ENCODE data around the gene ADARB2. TPM values are rescaled to one million over a fixed set of nuclear protein-coding genes. Genes with fewer than 3 reads are reported as not detected.
"Not testable (repeated sequence)": the region's sequence is repeated elsewhere in the genome, so short reads cannot be mapped to it uniquely, and the experiment has no call there.

The ADARB2 gene
- total RNA-seq, 2 experiments from 2014 or later, result not detected

DNA sequence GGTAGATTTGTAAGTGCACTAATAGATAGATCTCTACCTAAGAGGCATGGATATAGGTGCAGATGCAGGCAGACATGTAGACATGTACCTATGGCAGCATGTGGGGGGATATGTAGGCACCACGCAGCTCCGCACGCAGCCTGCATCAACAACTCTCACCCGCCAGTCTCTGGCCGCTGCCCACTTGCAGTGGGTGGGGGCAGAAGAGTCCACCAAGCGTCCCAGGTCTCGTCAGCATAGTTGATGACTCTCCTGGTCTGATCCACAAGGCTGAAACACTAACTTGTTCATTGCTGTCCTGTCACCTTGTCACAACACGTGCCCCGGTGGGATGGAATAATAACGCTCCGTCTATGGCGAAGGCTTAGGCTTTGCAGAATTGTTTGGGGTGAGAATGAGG lies 252.0 kb downstream of the ADARB2 start:
- ChIA-PET POLR2A (no interaction called here), CTCF (no interaction called here)

DNA sequence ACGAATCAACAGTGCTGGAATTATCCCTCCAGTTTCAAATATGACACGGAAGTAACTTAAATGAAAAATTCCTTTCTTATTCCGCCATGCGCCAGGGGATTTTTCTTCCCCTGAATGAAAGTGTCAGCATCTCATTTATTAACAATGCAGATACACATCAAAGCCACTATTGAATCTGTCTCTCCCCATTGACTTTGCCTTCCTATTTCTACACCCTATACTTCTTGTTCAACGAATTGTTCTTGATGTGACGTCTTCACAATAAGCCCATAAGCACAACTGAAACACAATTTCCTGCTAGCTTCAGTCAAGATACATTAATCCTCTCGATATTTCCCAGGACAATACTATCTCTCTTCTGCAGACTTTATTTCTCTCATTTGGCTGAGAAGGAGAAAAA lies 253.5 kb downstream of the ADARB2 start:
- CTCF ChIA-PET, result no interaction called here
- POLR2A ChIA-PET, result no interaction called here

DNA sequence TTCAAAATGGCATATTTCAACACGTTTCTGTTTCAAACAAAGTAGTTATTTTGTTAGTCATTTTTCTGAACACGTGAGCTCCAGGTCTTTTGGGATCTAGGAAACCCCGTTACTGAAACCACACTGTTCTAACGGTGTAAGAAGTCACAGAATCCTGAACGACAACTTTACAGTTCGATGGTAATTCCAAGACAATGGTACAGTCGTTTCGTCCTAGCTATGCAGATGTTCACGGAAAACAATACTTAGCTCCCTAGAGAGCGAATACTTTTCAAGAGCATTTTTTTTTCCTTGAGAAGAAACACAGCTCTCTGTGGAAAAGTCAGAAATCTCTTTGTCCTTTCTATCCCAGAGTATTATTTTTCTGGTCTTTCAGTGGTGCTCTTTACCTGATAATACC lies 254.1 kb downstream of the ADARB2 start:
- POLR2A ChIA-PET, result no interaction called here
- CTCF ChIA-PET, result no interaction called here

DNA sequence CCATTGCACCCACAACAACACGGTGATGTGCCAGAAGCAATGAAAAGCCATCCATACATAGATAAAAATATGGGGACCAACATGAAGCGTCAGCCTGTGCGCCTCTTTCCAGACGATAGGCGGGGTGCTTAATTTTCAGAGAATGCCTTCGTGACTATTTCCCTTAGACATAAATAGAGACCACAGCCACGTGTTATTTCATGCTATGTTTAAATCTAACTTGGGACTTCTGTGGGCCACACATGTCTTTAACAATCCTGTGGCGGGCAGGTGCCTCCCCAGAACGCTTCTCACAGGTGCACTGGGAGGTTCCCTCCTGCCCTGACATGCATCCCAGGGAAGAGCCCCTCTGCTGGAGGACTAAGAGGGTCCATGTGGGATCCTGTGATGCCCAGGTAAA lies 259.7 kb downstream of the ADARB2 start:
- CTCF ChIA-PET, result no interaction called here
- POLR2A ChIA-PET, result no interaction called here

DNA sequence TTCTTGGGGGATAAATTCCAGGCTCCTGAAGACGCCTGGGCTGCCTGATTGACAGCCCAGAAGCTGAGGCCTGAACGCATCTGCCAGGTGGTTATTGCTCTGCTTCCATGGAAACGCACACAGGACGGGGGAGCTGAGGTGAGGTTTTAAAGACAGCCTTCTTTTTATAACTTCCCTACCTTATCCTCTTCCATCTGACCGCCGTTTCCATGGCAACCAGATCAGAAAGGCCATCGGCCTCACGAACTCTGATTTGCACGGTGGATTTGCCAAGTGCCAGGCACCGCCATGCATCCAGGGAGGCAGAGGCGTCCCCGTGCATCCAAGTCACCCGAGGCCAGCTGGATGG lies 260.9 kb downstream of the ADARB2 start:
- ChIA-PET POLR2A (no interaction called here), CTCF (no interaction called here)

DNA sequence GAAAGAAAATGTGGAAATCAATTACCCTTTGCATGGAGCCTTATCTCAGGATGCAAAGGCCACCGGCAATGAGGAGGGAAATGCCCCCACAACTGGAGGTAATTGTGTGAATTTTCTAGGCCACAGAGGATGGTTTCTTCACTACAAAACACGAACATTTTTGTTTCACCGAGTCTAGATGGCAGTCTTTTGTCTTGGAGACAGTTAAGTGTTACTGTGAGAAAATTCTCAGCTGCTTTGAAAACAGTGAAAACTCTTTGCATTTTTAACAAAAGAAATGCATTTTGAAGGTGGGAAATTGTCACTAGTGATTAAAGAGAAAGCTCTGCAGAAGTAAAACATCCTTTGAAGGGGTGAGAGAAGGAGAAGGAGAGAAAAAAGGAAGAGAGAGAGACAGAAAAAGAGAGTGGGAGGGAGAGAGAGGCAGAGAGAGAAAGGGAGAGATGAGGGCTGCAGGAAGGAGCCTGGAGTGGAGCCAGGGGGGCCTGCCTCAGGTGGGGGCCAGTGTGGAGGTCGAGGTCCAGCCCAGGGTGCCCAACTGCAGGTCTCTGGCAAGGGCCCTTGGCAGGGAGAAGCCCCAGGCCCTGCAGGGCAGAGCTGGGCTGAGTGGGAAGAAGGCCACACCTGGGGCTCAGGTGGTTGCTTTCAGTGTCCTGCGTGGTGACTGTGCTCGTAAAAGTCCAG lies 261.4 kb downstream of the ADARB2 start:
- ChIA-PET CTCF (no interaction called here), POLR2A (no interaction called here)

DNA sequence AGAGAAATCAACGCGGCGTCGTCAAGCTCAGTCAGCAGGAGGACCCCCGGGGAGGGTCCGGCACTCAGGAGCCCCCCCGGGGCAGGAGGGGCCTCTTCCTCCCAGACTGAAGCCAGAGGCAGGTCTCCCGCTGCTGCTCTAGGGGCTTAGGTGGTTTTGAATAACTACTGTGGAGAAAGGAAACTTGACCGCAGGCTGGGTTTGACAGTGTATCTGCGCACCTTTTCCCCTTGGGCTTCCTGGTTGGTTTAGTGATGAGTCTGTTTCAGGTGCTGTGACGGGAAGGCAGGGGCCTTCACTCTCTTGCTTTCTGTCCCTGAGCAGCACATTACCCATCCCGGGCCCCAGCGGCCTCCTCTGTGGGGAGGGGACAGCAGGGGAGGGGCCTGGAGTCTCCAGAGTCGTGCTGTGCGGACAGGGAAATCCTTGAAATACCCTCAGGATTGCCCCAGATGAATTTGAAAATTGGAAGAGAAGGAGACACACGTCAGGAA lies 262.2 kb downstream of the ADARB2 start:
- POLR2A ChIA-PET, result no interaction called here
- CTCF ChIA-PET, result no interaction called here

DNA sequence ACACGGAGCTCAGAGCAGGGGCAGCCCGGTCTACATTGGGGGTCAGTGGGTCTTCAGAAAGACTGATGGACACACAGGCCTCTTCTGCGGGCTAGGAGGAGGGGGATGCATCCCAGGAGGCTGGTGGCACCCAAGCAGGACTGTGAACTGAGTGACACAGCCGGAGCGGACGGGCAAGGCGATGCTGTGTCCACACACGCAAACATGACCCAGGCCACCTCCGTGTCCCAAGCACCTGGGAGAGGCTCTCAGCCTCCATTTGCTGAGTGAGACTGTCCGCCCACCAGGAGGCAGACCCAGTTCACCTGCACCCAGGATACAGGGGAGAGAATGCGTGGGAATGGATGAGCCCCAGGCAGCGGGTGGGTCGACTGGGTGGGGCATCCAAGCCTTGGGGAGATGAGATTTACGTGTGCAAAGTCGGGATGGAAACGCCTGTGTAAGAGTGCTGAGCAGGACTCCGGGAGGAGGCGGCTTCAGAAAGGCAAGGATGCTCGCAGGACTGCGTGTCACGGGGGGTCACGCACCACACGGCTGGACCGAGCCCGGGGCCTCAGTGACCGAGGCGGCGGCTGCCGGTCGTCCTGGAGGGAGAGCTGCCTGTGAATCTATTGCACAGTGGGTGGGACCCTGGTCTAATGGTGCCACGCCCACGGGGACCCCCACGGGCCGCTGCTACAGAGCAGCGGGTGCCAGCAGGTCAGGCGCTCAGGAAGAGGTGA lies 262.8 kb downstream of the ADARB2 start:
- POLR2A ChIA-PET, result no interaction called here
- CTCF ChIA-PET, result no interaction called here

DNA sequence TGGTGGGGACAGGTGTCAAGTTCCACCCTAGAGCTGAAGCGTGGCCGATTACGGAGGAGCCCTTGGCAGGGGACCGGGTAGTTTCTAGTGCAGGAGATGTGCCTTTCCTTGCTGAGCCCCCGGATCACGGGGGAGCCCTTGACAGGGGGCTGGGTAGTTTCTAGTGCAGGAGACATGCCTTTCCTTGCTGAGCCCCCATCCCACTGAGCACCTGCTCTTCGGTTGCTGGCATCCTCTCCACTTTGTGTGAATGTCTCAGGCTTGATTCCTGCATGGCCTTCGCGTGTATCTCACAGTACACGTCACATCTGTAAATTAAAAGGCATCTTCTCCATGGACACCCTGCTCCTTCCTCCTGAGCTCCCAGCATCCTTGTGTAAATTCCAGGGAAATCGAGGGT lies 263.5 kb downstream of the ADARB2 start:
- ChIA-PET POLR2A (no interaction called here), CTCF (no interaction called here)

DNA sequence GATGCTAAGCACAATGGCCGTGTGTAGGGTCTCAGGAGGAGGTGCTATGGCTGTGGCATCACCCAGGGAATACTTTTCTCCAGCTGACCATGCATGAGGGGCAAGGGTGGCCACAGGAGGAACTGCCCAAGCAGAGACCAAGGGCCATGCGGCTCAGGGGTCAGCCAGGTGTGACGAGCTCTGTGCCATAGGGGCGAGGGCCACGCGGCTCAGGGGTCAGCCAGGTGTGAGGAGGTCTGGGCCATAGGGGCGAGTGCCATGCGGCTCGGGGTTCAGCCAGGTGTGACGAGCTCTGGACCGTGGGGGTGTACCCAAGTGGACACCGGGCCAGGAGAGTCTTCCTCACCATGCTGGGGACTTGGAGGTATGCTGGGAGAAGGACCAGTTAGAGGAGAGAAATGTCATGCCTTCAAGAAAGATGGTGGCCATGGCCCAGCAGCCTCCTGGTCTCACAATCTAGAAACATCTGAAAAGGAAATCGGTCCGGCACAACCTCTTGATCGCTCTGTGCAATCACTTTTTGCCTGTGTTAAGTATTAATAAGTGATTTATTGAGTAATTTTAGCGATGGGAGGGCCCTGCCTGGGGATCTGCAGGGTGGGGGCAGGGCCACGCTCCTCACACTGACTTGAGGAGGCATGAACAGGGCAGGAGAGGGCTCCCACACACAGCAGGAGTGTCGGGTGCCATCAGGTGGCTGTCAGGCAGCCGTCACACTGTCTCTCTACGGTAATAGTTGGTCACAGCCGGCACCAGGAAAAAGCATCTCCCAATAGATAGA lies 265.0 kb downstream of the ADARB2 start:
- CTCF ChIA-PET, result no interaction called here
- POLR2A ChIA-PET, result no interaction called here

DNA sequence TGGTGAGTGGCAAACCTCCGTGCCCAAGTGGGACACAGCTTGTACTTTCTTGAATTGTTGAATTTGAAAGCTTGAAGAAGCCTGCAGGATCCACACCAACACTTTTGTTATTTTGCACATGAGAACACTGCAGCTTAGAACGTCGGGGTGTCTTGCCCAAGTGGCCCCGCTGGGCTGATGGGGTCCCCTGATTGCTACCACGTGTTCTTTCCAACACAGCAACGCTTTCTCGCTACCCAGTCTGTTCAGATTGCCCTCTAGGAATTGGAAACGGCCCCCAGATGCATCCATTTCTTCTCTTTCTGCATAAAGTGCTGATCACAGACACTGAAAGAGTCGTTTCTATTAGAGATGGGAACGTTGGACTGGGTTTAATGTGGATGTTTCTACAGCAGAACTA lies 268.5 kb downstream of the ADARB2 start:
- CTCF ChIA-PET, result no interaction called here
- POLR2A ChIA-PET, result no interaction called here

DNA sequence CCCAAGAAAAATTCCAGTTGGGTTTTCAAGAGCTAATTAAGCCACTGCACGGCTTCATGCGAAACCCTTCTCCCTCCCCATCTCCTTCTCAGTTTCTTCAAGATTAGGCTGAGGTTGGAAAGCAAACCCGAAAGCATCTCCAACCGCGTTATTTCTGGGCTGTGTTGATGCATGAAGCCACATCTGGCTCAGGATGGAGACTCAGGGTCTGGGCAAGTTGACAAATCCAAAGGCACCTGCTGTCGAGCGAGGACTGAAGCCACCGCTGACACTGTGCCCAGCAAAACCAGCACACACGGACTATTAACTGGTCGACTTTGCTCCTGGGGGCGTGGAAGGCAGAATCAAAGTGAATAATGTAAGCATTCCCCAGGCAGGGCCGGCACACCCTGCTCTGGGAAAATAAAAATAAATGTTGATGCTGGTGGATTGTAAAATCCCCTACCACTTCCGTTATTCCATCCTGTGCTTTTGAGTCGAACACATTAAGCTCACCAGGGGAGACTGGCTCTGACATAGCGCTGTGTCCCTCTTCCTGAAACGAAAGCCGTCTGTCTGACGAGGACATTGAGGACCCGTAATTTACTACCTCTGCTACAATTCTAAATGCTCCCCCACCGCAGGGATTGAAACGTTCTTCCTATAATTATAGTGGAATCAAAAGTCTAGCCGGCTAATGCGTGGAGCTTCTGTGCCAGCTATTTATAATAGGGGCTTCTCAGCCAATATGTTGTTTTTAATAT lies 269.8 kb downstream of the ADARB2 start:
- ChIA-PET CTCF (no interaction called here), POLR2A (no interaction called here)

DNA sequence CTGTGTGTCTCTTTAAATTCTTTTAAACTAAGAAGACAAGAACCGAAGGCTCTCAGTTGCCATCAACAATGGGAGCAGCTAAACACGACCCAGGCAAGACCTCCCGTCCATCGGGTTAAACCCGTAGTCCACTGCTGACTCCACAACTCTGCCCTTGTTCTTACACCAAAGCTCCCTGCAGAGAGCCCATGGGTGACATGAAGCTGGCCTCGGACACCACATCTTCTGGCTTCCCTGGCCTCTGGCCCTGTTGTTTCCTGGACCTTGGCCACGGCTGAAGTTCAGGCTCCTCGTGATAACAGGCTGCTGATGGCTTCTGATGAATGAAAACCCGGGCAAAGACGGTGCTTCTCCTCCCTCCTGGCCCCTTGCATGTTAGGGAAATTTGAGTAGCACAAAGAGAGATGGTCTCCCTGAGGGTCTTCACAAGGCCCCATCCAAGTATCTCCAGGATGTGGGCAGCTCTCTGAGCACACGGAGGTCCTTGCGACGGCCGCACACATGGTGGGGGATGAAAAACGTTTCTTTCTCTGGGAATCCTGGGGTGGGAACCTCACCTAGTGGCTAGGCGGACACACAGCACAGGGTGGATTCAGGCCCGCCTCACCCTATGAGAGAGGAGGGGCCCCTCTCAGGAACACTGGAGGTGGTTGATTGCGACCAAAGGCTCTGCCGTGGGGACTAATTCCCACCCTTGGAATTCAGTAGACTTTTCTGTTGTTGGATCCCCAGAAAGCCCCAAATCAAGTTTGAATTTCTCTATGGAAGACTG lies 271.1 kb downstream of the ADARB2 start:
- ChIA-PET POLR2A (no interaction called here), CTCF (no interaction called here)

DNA sequence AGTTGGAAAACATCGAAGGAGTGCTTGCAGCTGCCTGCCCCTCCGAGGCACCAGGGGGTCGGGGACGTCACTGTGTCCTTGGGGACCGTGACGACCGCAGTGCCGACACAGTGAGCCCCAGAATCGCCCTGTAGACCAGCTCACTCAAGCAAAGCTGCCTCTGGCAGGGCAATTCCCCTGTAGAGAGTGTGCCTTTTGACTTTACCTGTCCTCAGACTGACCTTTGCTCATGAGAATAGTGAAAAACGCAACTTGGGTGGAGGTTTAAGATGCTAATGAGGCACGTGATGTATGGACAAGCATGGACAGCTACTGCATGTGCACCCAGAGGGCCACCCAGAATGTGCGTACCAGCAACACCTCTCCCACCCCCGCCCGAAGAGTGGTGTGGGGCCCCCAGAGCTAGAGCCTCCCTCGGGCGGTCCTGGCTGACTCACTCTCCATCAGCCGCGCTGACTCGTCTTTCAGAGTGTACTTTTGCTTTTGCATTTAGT lies 271.9 kb downstream of the ADARB2 start:
- ChIA-PET POLR2A (no interaction called here), CTCF (no interaction called here)

DNA sequence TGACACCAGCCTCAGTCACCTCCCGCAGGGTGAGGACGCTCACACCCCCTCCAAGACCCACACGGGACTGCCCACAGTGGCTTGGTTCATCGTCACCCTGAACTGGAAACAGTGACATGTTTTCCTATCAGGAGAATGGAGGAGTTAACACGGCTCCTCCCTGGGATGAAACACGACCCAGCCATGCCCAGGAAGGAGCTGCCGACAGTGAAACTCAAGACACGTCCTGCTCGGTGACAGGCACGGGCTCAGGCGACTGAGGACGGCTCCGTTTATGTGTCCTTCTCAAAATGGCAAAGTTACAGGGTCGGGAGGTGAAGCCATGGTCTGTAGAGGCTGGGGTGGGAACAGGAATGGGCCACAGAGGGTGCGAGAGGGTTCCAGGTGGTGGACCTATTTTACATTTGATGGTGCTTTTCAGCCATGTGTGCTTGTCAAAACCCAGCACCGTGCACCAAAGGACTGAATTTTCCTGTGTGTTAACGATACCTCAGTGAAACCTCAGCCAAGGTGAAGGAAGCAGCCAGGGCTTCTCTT lies 272.4 kb downstream of the ADARB2 start:
- ChIA-PET CTCF (no interaction called here), POLR2A (no interaction called here)

DNA sequence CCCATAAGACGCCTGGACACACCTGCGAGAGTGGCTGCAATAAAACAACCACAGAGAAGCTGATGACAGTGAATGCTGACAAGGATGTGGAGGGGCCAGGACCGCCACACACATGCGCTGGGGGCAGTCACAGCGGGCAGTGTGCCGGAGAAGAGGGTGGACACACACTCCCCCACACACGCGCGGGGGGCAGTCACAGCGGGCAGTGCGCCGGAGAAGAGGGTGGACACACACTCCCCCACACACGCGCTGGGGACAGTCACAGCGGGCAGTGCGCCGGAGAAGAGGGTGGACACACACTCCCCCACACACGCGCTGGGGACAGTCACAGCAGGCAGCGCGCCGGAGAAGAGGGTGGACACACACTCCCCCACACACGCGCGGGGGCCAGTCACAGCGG lies 273.4 kb downstream of the ADARB2 start:
- CTCF ChIA-PET, POLR2A ChIA-PET: not testable (repeated sequence)

DNA sequence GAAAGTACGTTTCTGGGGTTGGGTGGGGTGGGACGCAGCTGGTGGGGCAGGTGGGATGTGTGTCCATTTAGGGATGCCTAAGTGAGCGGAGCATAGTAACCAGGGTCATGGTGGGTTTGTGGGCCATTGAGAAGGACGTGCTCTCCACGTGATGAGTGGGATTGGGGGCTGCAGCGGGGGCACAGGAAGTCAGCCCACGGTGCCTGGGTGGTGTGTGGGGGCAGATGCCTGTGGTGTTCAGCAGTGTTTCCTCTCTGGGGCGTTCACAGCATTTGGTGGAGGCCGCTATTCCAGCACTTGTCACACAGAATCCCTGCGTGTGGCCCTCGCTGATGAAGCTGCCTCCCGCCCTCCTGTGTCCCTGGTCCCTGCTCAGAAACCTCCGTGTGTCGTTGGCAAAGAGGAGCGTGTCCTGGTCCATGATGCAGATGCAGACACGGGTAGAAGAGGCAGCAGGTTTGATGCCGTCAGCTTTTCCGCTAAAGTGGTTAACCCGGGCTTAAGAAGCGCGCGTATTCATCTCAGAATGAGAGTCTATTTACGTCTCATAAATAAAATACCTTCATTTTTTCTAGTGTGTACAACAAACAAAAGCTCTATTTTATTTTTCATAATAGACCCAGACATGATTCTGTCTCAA lies 274.2 kb downstream of the ADARB2 start:
- ChIA-PET CTCF (no interaction called here), POLR2A (no interaction called here)

DNA sequence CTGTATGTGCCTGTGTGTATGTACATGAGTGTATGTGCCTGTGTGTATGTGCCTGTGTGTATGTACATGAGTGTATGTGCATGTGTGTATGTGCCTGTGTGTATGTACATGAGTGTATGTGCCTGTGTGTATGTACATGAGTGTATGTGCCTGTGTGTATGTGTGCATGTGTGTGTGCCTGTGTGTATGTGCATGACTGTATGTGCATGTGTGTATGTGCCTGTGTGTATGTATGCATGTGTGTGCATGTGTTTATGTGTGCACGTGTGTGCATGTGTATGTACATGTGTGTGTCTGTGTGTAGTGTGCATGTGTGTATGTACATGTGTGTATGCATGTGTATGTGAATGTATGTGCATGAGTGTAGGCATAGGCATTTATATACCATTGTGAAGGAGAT lies 274.8 kb downstream of the ADARB2 start:
- CTCF ChIA-PET, result no interaction called here

DNA sequence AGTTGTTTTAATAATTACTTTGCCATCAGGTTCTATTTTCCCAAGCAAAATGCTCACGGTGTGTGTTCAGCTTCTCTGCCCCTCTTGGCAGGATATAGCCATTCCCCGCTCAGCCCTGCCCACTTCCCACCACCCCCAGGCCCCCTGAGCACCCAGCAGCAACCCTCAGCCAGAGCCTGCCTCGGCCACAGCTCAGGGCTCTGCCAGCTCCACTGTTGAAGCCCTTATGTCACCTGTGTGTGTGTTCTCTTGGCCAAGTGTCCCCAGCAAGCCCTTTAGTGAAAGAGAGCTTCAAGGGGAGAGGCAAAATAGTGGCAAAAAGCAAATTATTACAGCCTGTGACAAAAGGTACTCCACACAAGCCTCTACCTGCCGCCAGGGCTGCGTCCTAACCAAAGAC lies 275.3 kb downstream of the ADARB2 start:
- ChIA-PET POLR2A (no interaction called here), CTCF (no interaction called here)

More for the DNA sequence above, 274.8 kb downstream of the ADARB2 start:
- POLR2A ChIA-PET, result no interaction called here

Measured in activated CD8-positive, alpha-beta memory T cell treated with anti-CD3 and anti-CD28 coated beads for 36 hours (primary cell).